ENCODE measurements around the gene SLC12A1.

GRCh38 chr15:48315041-48315440 is 108.9 kb downstream of the SLC12A1 start:
- TF ChIP-seq CTCF (IDR thresholded peaks at IDR 0.05) (no peak), POLR2A (IDR thresholded peaks at IDR 0.05) (no peak)

All from Peyer's patch (tissue), 4 donors.